Keratinocyte (primary cell): Measurements from ENCODE around the gene IVNS1ABP. TPM values are rescaled to one million over a fixed set of nuclear protein-coding genes. Genes with fewer than 3 reads are reported as not detected.

Experiments
- DNase-seq: peaks from one replicate; pipeline ENCODE4 v3.0.0-alpha.2; 2011; ENCODE audit warnings: low read depth, missing footprints, low spot score
- FAIRE-seq: peaks from 2 replicates; lab custom pipeline; 2011; peaks lifted over from hg19 to GRCh38; lab: Jason Lieb, UNC
- H2AFZ ChIP-seq: 2 replicates; pipeline ENCODE4 v1.6.0; 2012; ENCODE audit warnings: low read length, control low read depth, inconsistent platforms; ENCODE audit not compliant: control insufficient read depth
- H3K27ac ChIP-seq: 2 replicates; pipeline ENCODE4 v1.5.1; 2011; ENCODE audit warnings: low read length; ENCODE audit not compliant: control insufficient read depth, insufficient read depth
- H3K27me3 ChIP-seq: 3 replicates; pipeline ENCODE4 v1.6.0; 2011; ENCODE audit warnings: low read length; ENCODE audit not compliant: control insufficient read depth, insufficient read depth; ENCODE audit errors: extremely low read depth
- H3K36me3 ChIP-seq, 2 experiments: 2 replicates in 1 of 2; 3 replicates in 1 of 2; pipeline ENCODE4 v1.5.1; 2011; ENCODE audit warnings: low read length in 2 of 2, mild to moderate bottlenecking in 1 of 2; ENCODE audit not compliant: control insufficient read depth in 2 of 2, insufficient read depth in 2 of 2; ENCODE audit errors: extremely low read depth in 1 of 2
- H3K4me1 ChIP-seq: 3 replicates; pipeline ENCODE4 v1.5.1; 2011; ENCODE audit warnings: low read length; ENCODE audit not compliant: control insufficient read depth, insufficient read depth; ENCODE audit errors: extremely low read depth
- H3K4me2 ChIP-seq: 3 replicates; pipeline ENCODE4 v1.6.0; 2011; ENCODE audit warnings: low read depth, low read length; ENCODE audit not compliant: control insufficient read depth, insufficient read depth; ENCODE audit errors: extremely low read depth
- H3K4me3 ChIP-seq, 3 experiments: fragments of 200-600 bp in 1 of 3; sonication (generic) in 1 of 3; 2 replicates in 2 of 3; 3 replicates in 1 of 3; pipeline ENCODE4 v1.5.1; 2011 to 2016; ENCODE audit warnings: low read length in 3 of 3, mild to moderate bottlenecking in 3 of 3, control low read depth in 2 of 3, inconsistent platforms in 1 of 3, low read depth in 1 of 3, mixed read lengths in 1 of 3, mixed run types in 1 of 3, moderate library complexity in 1 of 3; ENCODE audit not compliant: control insufficient read depth in 2 of 3, insufficient read depth in 2 of 3; ENCODE audit errors: extremely low read depth in 1 of 3
- H3K79me2 ChIP-seq: 2 replicates; pipeline ENCODE4 v1.6.0; 2012; ENCODE audit warnings: low read length; ENCODE audit not compliant: control insufficient read depth, insufficient read depth
- H3K9ac ChIP-seq: 3 replicates; pipeline ENCODE4 v1.6.0; 2011; ENCODE audit warnings: low read length; ENCODE audit not compliant: control insufficient read depth, insufficient read depth; ENCODE audit errors: extremely low read depth
- H3K9me1 ChIP-seq: 3 replicates; pipeline ENCODE4 v1.6.0; 2011; ENCODE audit warnings: low read length; ENCODE audit not compliant: control insufficient read depth, insufficient read depth; ENCODE audit errors: extremely low read depth
- H3K9me3 ChIP-seq: 2 replicates; pipeline ENCODE4 v1.5.1; 2012; ENCODE audit warnings: low read depth, low read length; ENCODE audit not compliant: control insufficient read depth
- H4K20me1 ChIP-seq: 3 replicates; pipeline ENCODE4 v1.6.0; 2011; ENCODE audit warnings: low read length; ENCODE audit not compliant: control insufficient read depth, insufficient read depth; ENCODE audit errors: extremely low read depth
- CTCF ChIP-seq, 3 experiments: IDR thresholded peaks in 1 of 3; conservative IDR thresholded peaks in 1 of 3; optimal IDR thresholded peaks in 1 of 3; 2 replicates in 2 of 3; 3 replicates in 1 of 3; pipeline versions ENCODE3 to v1.5.1; 2011; ENCODE audit warnings: low read length in 3 of 3, mild to moderate bottlenecking in 3 of 3, moderate library complexity in 2 of 3, control low read depth in 1 of 3, inconsistent platforms in 1 of 3; ENCODE audit not compliant: insufficient read depth in 2 of 3; ENCODE audit errors: extremely low read depth in 1 of 3
- EZH2 ChIP-seq: IDR thresholded peaks from one replicate; pipeline ENCODE4 v1.6.1; 2012; ENCODE audit warnings: inconsistent platforms, mild to moderate bottlenecking, low read length, moderate library complexity
- dilution Hi-C: fragments of 300-500 bp; cut with MboI; formaldehyde crosslinking; loops from one replicate; pipeline ENCODE4 v1.7.0; 2020; ENCODE audit warnings: low sequenced_read_pairs; ENCODE audit not compliant: extremely low pct_ligation_motif_present
- polyA plus RNA-seq, 5 experiments: library from polyadenylated mRNA; depleted of rRNA in 3 of 5; stranded (reverse) in 3 of 5; stranded (forward) in 1 of 5; unstranded in 1 of 5; fragments of >200 nt; gene quantifications; 1 replicate in 1 of 5; 2 replicates in 3 of 5; 3 replicates in 1 of 5; pipeline versions ENCODE4 v1.2.1 to v1.2.3, GENCODE V29; 2011 to 2012; ENCODE audit warnings: missing spikeins in 2 of 5, low read depth in 1 of 5, low replicate concordance in 1 of 5

The IVNS1ABP gene
- polyA plus RNA-seq, 1 donor (not counting 4 experiments of a cell fraction or from before 2014, with no cell fraction given) = 162 TPM

- Histone ChIP-seq H3K4me1 (peaks cover 27% of the 10 kb centered on the region), H3K9ac (peak overlapping the region; percentile 90)
- no peak for DNase-seq
These were observed 855 bp upstream of the IVNS1ABP start for GRCh38 chr1:185317886-185318310.

GRCh38 chr1:185316163-185317033 is 645 bp downstream of the IVNS1ABP start:
- no peak for FAIRE-seq
- Histone ChIP-seq H3K9ac (peak overlapping the region; percentile 97), H2AFZ (peak overlapping the region; percentile 62), H3K79me2 (peaks cover 57% of the 10 kb centered on the region), H3K4me1 (peaks cover 39% of the 10 kb centered on the region), H3K27me3 (no peaks in the 10 kb centered on the region), H3K4me3 (peak overlapping the region; percentile 85 to 96 (median 93)), H3K9me3 (no peaks in the 10 kb centered on the region), H3K27ac (peak overlapping the region; percentile 95), H3K9me1 (no peaks in the 10 kb centered on the region), H4K20me1 (peaks cover 25% of the 10 kb centered on the region), H3K4me2 (peak overlapping the region; percentile 91), H3K36me3 (no peaks in the 10 kb centered on the region)
- DNase-seq = no peak
- TF ChIP-seq CTCF (optimal IDR thresholded peaks at IDR 0.05 in 1 of 3, IDR thresholded peaks at IDR 0.05 in 1 of 3, conservative IDR thresholded peaks at IDR 0.05 in 1 of 3; ENCODE audit: extremely low read depth in 1 of 3, insufficient read depth in 2 of 3, low read length in 3 of 3) (no peak), EZH2 (no peak)
- dilution Hi-C loops = no loop called here

More at GRCh38 chr1:185317886-185318310, 855 bp upstream of the IVNS1ABP start:
- dilution Hi-C loops = no loop called here
- no peaks in the 10 kb centered on the region for H3K9me1 ChIP-seq
- TF ChIP-seq CTCF (optimal IDR thresholded peaks at IDR 0.05 in 1 of 3, IDR thresholded peaks at IDR 0.05 in 1 of 3, conservative IDR thresholded peaks at IDR 0.05 in 1 of 3; ENCODE audit: extremely low read depth in 1 of 3, insufficient read depth in 2 of 3, low read length in 3 of 3) (peak in 2 of 3 experiments; percentile 14 to 37), EZH2 (no peak)
- H3K4me3 ChIP-seq = peak overlapping the region; percentile 58 to 96 (median 65)
- H3K4me2 ChIP-seq = peak overlapping the region; percentile 79
- H3K9me3 ChIP-seq = no peaks in the 10 kb centered on the region
- peak; percentile 77 for FAIRE-seq
- peak overlapping the region; percentile 67 for H2AFZ ChIP-seq
- no peaks in the 10 kb centered on the region for H3K36me3 ChIP-seq
- no peaks in the 10 kb centered on the region for H3K27me3 ChIP-seq
- H3K79me2 ChIP-seq = peaks cover 42% of the 10 kb centered on the region
- peak overlapping the region; percentile 95 for H3K27ac ChIP-seq
- H4K20me1 ChIP-seq = peaks cover 16% of the 10 kb centered on the region
